ENCODE results near the gene ANK3.

Gene ANK3

GRCh38 chr10:60403168-60403873 lies 13.6 kb upstream of the ANK3 start:
- Histone ChIP-seq H3K36me3 (no peaks in the 10 kb centered on the region), H3K9me3 (ENCODE audit: severe bottlenecking) (no peaks in the 10 kb centered on the region), H3K27ac (no peak overlapping the region), H3K4me3 (ENCODE audit: low read depth, low read length) (no peak overlapping the region), H3K27me3 (ENCODE audit: insufficient read depth, low read depth, severe bottlenecking) (no peaks in the 10 kb centered on the region)
- no peak for DNase-seq
- no peak for TF ChIP-seq CTCF (IDR thresholded peaks at IDR 0.05; ENCODE audit: low read depth, low read length)

- no peaks in the 10 kb centered on the region for H3K36me3 ChIP-seq
- H3K27ac ChIP-seq = no peak overlapping the region
- no peaks in the 10 kb centered on the region for H3K9me3 ChIP-seq (ENCODE audit: severe bottlenecking)
- H3K4me3 ChIP-seq (ENCODE audit: low read depth, low read length) = no peak overlapping the region
- no peak for DNase-seq
- no peak for TF ChIP-seq CTCF (IDR thresholded peaks at IDR 0.05; ENCODE audit: low read depth, low read length)
- H3K27me3 ChIP-seq (ENCODE audit: insufficient read depth, low read depth, severe bottlenecking) = no peaks in the 10 kb centered on the region
Measured at GRCh38 chr10:60400366-60400765, 10.7 kb upstream of the ANK3 start.

GRCh38 chr10:60399328-60399727 lies 9.7 kb upstream of the ANK3 start:
- no peak for TF ChIP-seq CTCF (IDR thresholded peaks at IDR 0.05; ENCODE audit: low read depth, low read length)
- no peak overlapping the region for H3K4me3 ChIP-seq (ENCODE audit: low read depth, low read length)
- H3K27ac ChIP-seq = no peak overlapping the region
- no peaks in the 10 kb centered on the region for H3K27me3 ChIP-seq (ENCODE audit: insufficient read depth, low read depth, severe bottlenecking)
- peak; percentile 33 for DNase-seq
- no peaks in the 10 kb centered on the region for H3K36me3 ChIP-seq
- H3K9me3 ChIP-seq (ENCODE audit: severe bottlenecking) = no peaks in the 10 kb centered on the region

GRCh38 chr10:60397792-60398191 lies 8.1 kb upstream of the ANK3 start:
- no peak for TF ChIP-seq CTCF (IDR thresholded peaks at IDR 0.05; ENCODE audit: low read depth, low read length)
- H3K27ac ChIP-seq = no peak overlapping the region
- no peak overlapping the region for H3K4me3 ChIP-seq (ENCODE audit: low read depth, low read length)
- no peak for DNase-seq
- H3K27me3 ChIP-seq (ENCODE audit: insufficient read depth, low read depth, severe bottlenecking) = no peaks in the 10 kb centered on the region
- H3K36me3 ChIP-seq = no peaks in the 10 kb centered on the region
- H3K9me3 ChIP-seq (ENCODE audit: severe bottlenecking) = no peaks in the 10 kb centered on the region

- no peak for DNase-seq
- no peak overlapping the region for H3K4me3 ChIP-seq (ENCODE audit: low read depth, low read length)
Measured at GRCh38 chr10:60396766-60397165, 7.1 kb upstream of the ANK3 start.

More at GRCh38 chr10:60396766-60397165, 7.1 kb upstream of the ANK3 start:
- no peaks in the 10 kb centered on the region for H3K9me3 ChIP-seq (ENCODE audit: severe bottlenecking)
- H3K36me3 ChIP-seq = no peaks in the 10 kb centered on the region
- H3K27ac ChIP-seq = no peak overlapping the region
- no peaks in the 10 kb centered on the region for H3K27me3 ChIP-seq (ENCODE audit: insufficient read depth, low read depth, severe bottlenecking)
- TF ChIP-seq CTCF (IDR thresholded peaks at IDR 0.05; ENCODE audit: low read depth, low read length) = no peak

Measured in WERI-Rb-1 (cell line).